H1 (cell line): Measurements from ENCODE around the gene TRIM38. TPM values are rescaled to one million over a fixed set of nuclear protein-coding genes. Genes with fewer than 3 reads are reported as not detected.

Source experiments
- CTCF ChIA-PET: fragments of 300-600 bp; sonication (Branson Sonifier 250); formaldehyde crosslinking; loops from one replicate; lab custom pipeline; 2021; ENCODE audit not compliant: partially characterized antibody; lab: Charles Lee
- POLR2A ChIA-PET: fragments of 300-600 bp; sonication (Branson Sonifier 250); formaldehyde crosslinking; loops from one replicate; lab custom pipeline; 2021; ENCODE audit warnings: inconsistent platforms; ENCODE audit not compliant: partially characterized antibody; lab: Charles Lee
- DNase-seq, 2 experiments: peaks; one replicate each; pipeline versions ENCODE4 v3.0.0 to v3.0.0-alpha.2; 2010 to 2022; ENCODE audit warnings: low spot score in 2 of 2, low read depth in 1 of 2, mixed read lengths in 1 of 2
- FAIRE-seq: peaks from 2 replicates; lab custom pipeline; 2011; peaks lifted over from hg19 to GRCh38; lab: Jason Lieb, UNC
- H2AFZ ChIP-seq: 2 replicates; pipeline ENCODE4 v1.8.1; 2012; ENCODE audit warnings: low read length, inconsistent platforms
- H2AK5ac ChIP-seq: 2 replicates; pipeline ENCODE4 v1.6.1; 2013; ENCODE audit warnings: low read depth, low read length
- H2BK120ac ChIP-seq: replicated peaks from 2 replicates; pipeline ENCODE3; 2013; ENCODE audit warnings: low read depth, low read length, inconsistent platforms
- H2BK12ac ChIP-seq: 2 replicates; pipeline ENCODE4 v1.6.1; 2013; ENCODE audit warnings: low read depth, low read length
- H2BK15ac ChIP-seq: 2 replicates; pipeline ENCODE4 v1.6.1; 2013; ENCODE audit warnings: low read length
- H2BK20ac ChIP-seq: 2 replicates; pipeline ENCODE4 v1.6.1; 2013; ENCODE audit warnings: low read length
- H2BK5ac ChIP-seq: 2 replicates; pipeline ENCODE4 v1.6.1; 2013; ENCODE audit warnings: low read depth, low read length
- H3K14ac ChIP-seq: 2 replicates; pipeline ENCODE4 v1.6.1; 2013; ENCODE audit warnings: inconsistent platforms; ENCODE audit not compliant: insufficient read length
- H3K18ac ChIP-seq: 2 replicates; pipeline ENCODE4 v1.6.1; 2013; ENCODE audit warnings: low read length; ENCODE audit errors: extremely low read depth
- H3K23ac ChIP-seq: 2 replicates; pipeline ENCODE4 v1.6.1; 2013; ENCODE audit warnings: inconsistent platforms; ENCODE audit not compliant: insufficient read length
- H3K23me2 ChIP-seq: 2 replicates; pipeline ENCODE4 v1.6.1; 2013; ENCODE audit warnings: low read depth, low read length
- H3K27ac ChIP-seq: 2 replicates; pipeline ENCODE4 v1.6.1; 2011; ENCODE audit warnings: low read depth, low read length, inconsistent platforms
- H3K27me3 ChIP-seq, 4 experiments: replicated peaks in 1 of 4; 1 replicate in 1 of 4; 2 replicates in 3 of 4; pipeline versions ENCODE4 v1.6.1 to v1.8.1; 2011 to 2013; ENCODE audit warnings: low read length in 3 of 4, mild to moderate bottlenecking in 3 of 4, inconsistent platforms in 2 of 4, mixed read lengths in 2 of 4, moderate library complexity in 1 of 4; ENCODE audit not compliant: control insufficient read depth in 3 of 4, insufficient read depth in 3 of 4; ENCODE audit errors: extremely low read depth in 1 of 4
- H3K36me3 ChIP-seq, 4 experiments: 2 replicates each; pipeline versions ENCODE4 v1.6.1 to v1.8.1; 2011 to 2013; ENCODE audit warnings: mild to moderate bottlenecking in 4 of 4, low read length in 3 of 4, moderate library complexity in 2 of 4, control low read depth in 1 of 4, inconsistent platforms in 1 of 4; ENCODE audit not compliant: insufficient read depth in 4 of 4, control insufficient read depth in 2 of 4
- H3K4ac ChIP-seq: replicated peaks from 2 replicates; pipeline ENCODE3; 2013; ENCODE audit warnings: low read length, low read depth, mixed read lengths, inconsistent platforms; ENCODE audit not compliant: insufficient read length
- H3K4me1 ChIP-seq, 4 experiments: replicated peaks in 1 of 4; 1 replicate in 1 of 4; 2 replicates in 3 of 4; pipeline versions ENCODE4 v1.6.1 to v1.8.1; 2011 to 2013; ENCODE audit warnings: low read length in 3 of 4, inconsistent platforms in 2 of 4, mixed read lengths in 1 of 4; ENCODE audit not compliant: insufficient read depth in 4 of 4, control insufficient read depth in 3 of 4
- H3K4me2 ChIP-seq, 2 experiments: 2 replicates each; pipeline versions ENCODE4 v1.6.1 to v1.8.1; 2011 to 2013; ENCODE audit warnings: low read depth in 2 of 2, low read length in 2 of 2, control low read depth in 1 of 2, inconsistent platforms in 1 of 2, mild to moderate bottlenecking in 1 of 2; ENCODE audit not compliant: insufficient read depth in 1 of 2
- H3K4me3 ChIP-seq, 4 experiments: fragments of 200-600, 300-600 bp in 1 of 4; sonication (generic), shearing (Covaris generic), sonication (Bioruptor Twin) in 1 of 4; 2 replicates each; pipeline versions ENCODE4 v1.5.1 to v1.8.1; 2011 to 2016; ENCODE audit warnings: low read length in 4 of 4, low read depth in 3 of 4, control low read depth in 2 of 4, inconsistent platforms in 2 of 4, mild to moderate bottlenecking in 2 of 4, mixed read lengths in 1 of 4, moderate library complexity in 1 of 4; ENCODE audit not compliant: insufficient read depth in 2 of 4; ENCODE audit errors: extremely low read depth in 1 of 4
- H3K56ac ChIP-seq: replicated peaks from 2 replicates; pipeline ENCODE3; 2013; ENCODE audit warnings: low read depth, mild to moderate bottlenecking, mixed read lengths, low read length, inconsistent platforms; ENCODE audit not compliant: insufficient read length
- H3K79me1 ChIP-seq: 2 replicates; pipeline ENCODE4 v1.6.1; 2013; ENCODE audit warnings: low read depth, low read length, control low read depth
- H3K79me2 ChIP-seq, 2 experiments: 2 replicates each; pipeline versions ENCODE4 v1.6.1 to v1.8.1; 2012 to 2013; ENCODE audit warnings: low read length in 2 of 2, mild to moderate bottlenecking in 2 of 2, inconsistent platforms in 1 of 2; ENCODE audit not compliant: insufficient read depth in 2 of 2, control insufficient read depth in 1 of 2
- H3K9ac ChIP-seq, 4 experiments: replicated peaks in 1 of 4; 1 replicate in 1 of 4; 2 replicates in 3 of 4; pipeline versions ENCODE4 v1.6.1 to v1.8.1; 2011 to 2013; ENCODE audit warnings: low read depth in 3 of 4, low read length in 3 of 4, control low read depth in 2 of 4, mild to moderate bottlenecking in 2 of 4, moderate library complexity in 2 of 4, inconsistent platforms in 1 of 4; ENCODE audit errors: extremely low read depth in 1 of 4
- H3K9me3 ChIP-seq, 2 experiments: 2 replicates each; pipeline versions ENCODE4 v1.6.1 to v1.8.1; 2012 to 2013; ENCODE audit warnings: mild to moderate bottlenecking in 2 of 2, moderate library complexity in 2 of 2, control low read depth in 1 of 2, inconsistent platforms in 1 of 2, low read depth in 1 of 2, low read length in 1 of 2, mixed read lengths in 1 of 2; ENCODE audit not compliant: insufficient read depth in 2 of 2
- H4K20me1 ChIP-seq, 2 experiments: replicated peaks in 1 of 2; 2 replicates each; pipeline versions ENCODE3 to v1.8.1; 2011 to 2013; ENCODE audit warnings: inconsistent platforms in 2 of 2, low read length in 2 of 2, mild to moderate bottlenecking in 1 of 2; ENCODE audit not compliant: insufficient read depth in 2 of 2, control insufficient read depth in 1 of 2
- H4K5ac ChIP-seq: 2 replicates; pipeline ENCODE4 v1.6.1; 2013; ENCODE audit warnings: low read length, low read depth, mixed read lengths, inconsistent platforms; ENCODE audit not compliant: insufficient read length
- H4K8ac ChIP-seq: 2 replicates; pipeline ENCODE4 v1.8.0; 2013; ENCODE audit warnings: mild to moderate bottlenecking, moderate library complexity, low read length, inconsistent platforms; ENCODE audit not compliant: insufficient read depth; ENCODE audit errors: extremely low read depth
- H4K91ac ChIP-seq: replicated peaks from 2 replicates; pipeline ENCODE3; 2013; ENCODE audit warnings: low read length, mixed read lengths, inconsistent platforms; ENCODE audit not compliant: insufficient read length
- ASH2L ChIP-seq: fragments of 200-600, 300-600 bp; sonication (generic); IDR thresholded peaks from one replicate; pipeline ENCODE4 v1.7.1; 2017; ENCODE audit warnings: low read length
- EP300 ChIP-seq, 2 experiments: IDR thresholded peaks; 1 replicate in 1 of 2; 2 replicates in 1 of 2; pipeline ENCODE4 v1.6.1; 2011 to 2012; ENCODE audit warnings: low read depth in 2 of 2, low read length in 2 of 2, mild to moderate bottlenecking in 2 of 2, borderline replicate concordance in 1 of 2, inconsistent platforms in 1 of 2, moderate library complexity in 1 of 2
- KDM1A ChIP-seq: fragments of 200-600, 300-600 bp; sonication (generic); IDR thresholded peaks from 2 replicates; pipeline ENCODE4 v1.7.1; 2016; ENCODE audit warnings: mild to moderate bottlenecking, low read length, borderline replicate concordance
- KDM4A ChIP-seq: IDR thresholded peaks from one replicate; pipeline ENCODE4 v1.7.1; 2012; ENCODE audit warnings: low read depth, mild to moderate bottlenecking, moderate library complexity, low read length, inconsistent platforms; ENCODE audit not compliant: severe bottlenecking
- SRF ChIP-seq: IDR thresholded peaks from 2 replicates; pipeline ENCODE4 v1.6.1; 2011; ENCODE audit warnings: mild to moderate bottlenecking, low read depth, low read length, moderate library complexity
- TCF12 ChIP-seq: IDR thresholded peaks from 2 replicates; pipeline ENCODE4 v1.6.1; 2011; ENCODE audit warnings: low read depth, mild to moderate bottlenecking, low read length
- TEAD4 ChIP-seq: IDR thresholded peaks from 2 replicates; pipeline ENCODE4 v1.6.1; 2012; ENCODE audit warnings: low read depth, low read length, inconsistent platforms, mixed read lengths
- WGBS, 2 experiments: shearing (Covaris generic) in 1 of 2; methylation state at CpG; one replicate each; pipeline versions ENCODE4 v1.1.6 to v1.1.7; 2013 to 2015; ENCODE audit warnings: low lambda C conversion rate in 2 of 2, mixed read lengths in 2 of 2, inconsistent platforms in 1 of 2, low coverage in 1 of 2, missing lambda C conversion rate in 1 of 2; ENCODE audit not compliant: insufficient replicate concordance in 2 of 2, insufficient coverage in 1 of 2, insufficient read length in 1 of 2; ENCODE audit errors: extremely low coverage in 1 of 2, missing lambda C conversion rate in 1 of 2; 5-methylcytosine and 5-hydroxymethylcytosine counted together
- polyA plus RNA-seq, 7 experiments: library from polyadenylated mRNA; depleted of rRNA in 3 of 7; stranded (reverse) in 5 of 7; unstranded in 2 of 7; fragments of >200 nt in 5 of 7; fragments of 200-250 nt in 2 of 7; gene quantifications; 1 replicate in 5 of 7; 2 replicates in 1 of 7; 4 replicates in 1 of 7; pipeline versions ENCODE4 v1.2.1 to v1.2.3, GENCODE V29; 2011 to 2013; ENCODE audit warnings: missing spikeins in 2 of 7, mixed read lengths in 2 of 7
- total RNA-seq: library from RNA; stranded (reverse); fragmentation: NEBNext Ultra II Directional; extraction: Animal tissue kit (Norgen Biotek cat#: 25700); gene quantifications from 2 replicates; pipeline ENCODE4 v1.2.1, GENCODE V29; 2021

The TRIM38 gene
- total and polyA plus RNA-seq, 2 of the 8 experiments (the other 6 are each of a cell fraction or from before 2014, with no cell fraction given) = 0.43 to 0.56 TPM

DNA sequence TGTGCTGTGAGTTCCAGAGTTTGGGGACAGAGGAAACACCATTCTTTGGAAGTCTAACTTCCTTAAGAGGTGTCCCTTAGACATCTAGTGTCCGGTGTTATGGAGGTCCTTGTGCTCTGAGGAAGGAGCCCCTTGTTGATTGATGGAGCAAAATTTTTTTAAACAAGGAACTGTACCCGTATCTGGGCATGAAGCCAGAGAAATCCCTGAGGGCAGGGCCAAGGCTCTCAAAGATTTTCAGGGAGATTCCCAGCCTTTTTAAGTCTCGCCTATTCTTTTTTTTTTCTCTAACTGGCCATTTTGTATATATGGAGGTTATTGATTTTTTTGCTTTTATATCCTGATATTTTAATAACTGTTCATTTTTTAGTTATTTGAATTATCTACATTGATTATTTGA is 45.9 kb downstream of the TRIM38 start:
- ChIA-PET POLR2A (interaction anchor here (1.1 to 32.8 kb wide), 3 partner anchors 11 to 244 kb away, joined by 3 to 1982 read pairs (median 87); a partner anchor contains a TSS), CTCF (no interaction called here)
- DNase-seq (no peak), FAIRE-seq (no peak)
- H3K4ac ChIP-seq = no peak overlapping the region
- no peak overlapping the region for H2AK5ac ChIP-seq
- TF ChIP-seq TCF12 (no peak), EP300 (IDR thresholded peaks at IDR 0.05; ENCODE audit: borderline replicate concordance in 1 of 2, low read depth in 2 of 2, low read length in 2 of 2) (no peak), TEAD4 (no peak), SRF (no peak), KDM1A (no peak), KDM4A (no peak), ASH2L (no peak)
- H3K18ac ChIP-seq = no peak overlapping the region
- no peak overlapping the region for H2BK15ac ChIP-seq
- H4K91ac ChIP-seq = no peak overlapping the region
- no peaks in the 10 kb centered on the region; a peak in 3 of 7 replicates for H3K4me1 ChIP-seq
- no peaks in the 10 kb centered on the region for H4K20me1 ChIP-seq
- no peak overlapping the region for H3K56ac ChIP-seq
- H4K5ac ChIP-seq = no peak overlapping the region
- no peak overlapping the region for H2BK120ac ChIP-seq
- H3K27ac ChIP-seq = no peak overlapping the region
- no peaks in the 10 kb centered on the region for H3K79me1 ChIP-seq
- H3K79me2 ChIP-seq = no peaks in the 10 kb centered on the region
- no peaks in the 10 kb centered on the region; a peak in 1 of 8 replicates for H3K36me3 ChIP-seq
- 85% methylated on average over 3 of the region's 3 CpGs; no CpG with 5 or more reads in 1 of the 2 experiments for WGBS, 2 experiments
- no peak overlapping the region for H3K9ac ChIP-seq
- H3K4me3 ChIP-seq = no peak overlapping the region
- H2AFZ ChIP-seq = no peak overlapping the region
- H3K4me2 ChIP-seq = no peak overlapping the region
- H3K9me3 ChIP-seq = no peaks in the 10 kb centered on the region
- H3K23ac ChIP-seq = no peak overlapping the region
- H2BK12ac ChIP-seq = no peak overlapping the region
- H3K14ac ChIP-seq = no peak overlapping the region
- no peak overlapping the region for H2BK5ac ChIP-seq
- H3K23me2 ChIP-seq = no peaks in the 10 kb centered on the region
- no peaks in the 10 kb centered on the region for H3K27me3 ChIP-seq
- H4K8ac ChIP-seq = no peak overlapping the region
- H2BK20ac ChIP-seq = no peak overlapping the region
